HepG2 (cell line): ENCODE results near the gene NCKIPSD. TPM values are rescaled to one million over a fixed set of nuclear protein-coding genes. Genes with fewer than 3 reads are reported as not detected.
A peak's percentile ranks its signal among the peaks of the same experiment; 100 is the strongest.

Experiments
- ARHGAP35 ChIP-seq: sonication (generic); formaldehyde crosslinking; IDR thresholded peaks from 2 replicates; pipeline ENCODE4 v1.9.0; 2022; ENCODE audit warnings: mild to moderate bottlenecking, inconsistent platforms, moderate library complexity, missing genetic modification reagents, borderline replicate concordance
- DNMT1 ChIP-seq: sonication (generic); formaldehyde crosslinking; IDR thresholded peaks from 2 replicates; pipeline ENCODE4 v1.5.1; 2020; ENCODE audit warnings: mild to moderate bottlenecking, missing genetic modification reagents
- ESRRA ChIP-seq: sonication (generic); formaldehyde crosslinking; IDR thresholded peaks from 2 replicates; pipeline ENCODE4 v1.5.1; 2020; ENCODE audit warnings: mild to moderate bottlenecking, low read depth, missing genetic modification reagents
- FUBP1 ChIP-seq: sonication (generic); formaldehyde crosslinking; IDR thresholded peaks from 2 replicates; pipeline ENCODE4 v1.5.1; 2020; ENCODE audit warnings: missing genetic modification reagents, mild to moderate bottlenecking, borderline replicate concordance
- HOMEZ ChIP-seq: IDR thresholded peaks from 2 replicates; pipeline ENCODE4 v1.6.1; 2016; ENCODE audit warnings: low read depth
- HOXA3 ChIP-seq: sonication (generic); formaldehyde crosslinking; IDR thresholded peaks from 2 replicates; pipeline ENCODE4 v1.5.0; 2020; ENCODE audit warnings: missing genetic modification reagents
- ISL2 ChIP-seq: sonication (generic); formaldehyde crosslinking; IDR thresholded peaks from 2 replicates; pipeline ENCODE4 v1.5.0; 2020; ENCODE audit warnings: missing genetic modification reagents
- MAF1 ChIP-seq: sonication (generic); formaldehyde crosslinking; IDR thresholded peaks from 2 replicates; pipeline ENCODE4 v1.5.0; 2020; ENCODE audit warnings: missing genetic modification reagents, borderline replicate concordance
- MATR3 ChIP-seq: sonication (generic); formaldehyde crosslinking; IDR thresholded peaks from 2 replicates; pipeline ENCODE4 v1.4.0; 2020; ENCODE audit warnings: missing genetic modification reagents
- NFYC ChIP-seq: IDR thresholded peaks from 2 replicates; pipeline ENCODE4 v1.6.1; 2016; ENCODE audit warnings: missing genetic modification reagents, missing compliant biosample characterization
- NR2F6 ChIP-seq, 2 experiments: IDR thresholded peaks; 2 replicates each; pipeline ENCODE4 v1.6.1; 2016; ENCODE audit warnings: antibody characterized with exemption in 1 of 2, mild to moderate bottlenecking in 1 of 2
- RAD21 ChIP-seq: fragments of 450-650 bp; formaldehyde crosslinking; IDR thresholded peaks from 2 replicates; pipeline ENCODE4 v1.5.0; 2020; ENCODE audit warnings: mild to moderate bottlenecking
- REXO4 ChIP-seq: sonication (generic); formaldehyde crosslinking; IDR thresholded peaks from 2 replicates; pipeline ENCODE4 v1.8.0; 2022; ENCODE audit warnings: missing genetic modification reagents, mild to moderate bottlenecking, borderline replicate concordance
- SMYD3 ChIP-seq: sonication (generic); formaldehyde crosslinking; IDR thresholded peaks from 2 replicates; pipeline ENCODE4 v1.8.1; 2023; ENCODE audit warnings: mild to moderate bottlenecking, missing genetic modification reagents
- THAP8 ChIP-seq: sonication (generic); formaldehyde crosslinking; IDR thresholded peaks from 2 replicates; pipeline ENCODE4 v1.5.1; 2020; ENCODE audit warnings: missing genetic modification reagents, mild to moderate bottlenecking, borderline replicate concordance
- ZFP91 ChIP-seq: sonication (generic); formaldehyde crosslinking; IDR thresholded peaks from 2 replicates; pipeline ENCODE4 v1.9.0; 2022; ENCODE audit warnings: missing genetic modification reagents, mild to moderate bottlenecking, borderline replicate concordance
- ZNF138 ChIP-seq: sonication (generic); formaldehyde crosslinking; IDR thresholded peaks from 2 replicates; pipeline ENCODE4 v1.5.0; 2020; ENCODE audit warnings: mild to moderate bottlenecking, low read depth, missing genetic modification reagents
- ZNF225 ChIP-seq: sonication (generic); formaldehyde crosslinking; IDR thresholded peaks from 2 replicates; pipeline ENCODE4 v1.4.0; 2020; ENCODE audit warnings: mild to moderate bottlenecking, missing genetic modification reagents
- ZNF326 ChIP-seq: sonication (generic); formaldehyde crosslinking; IDR thresholded peaks from 2 replicates; pipeline ENCODE4 v1.4.0; 2020; ENCODE audit warnings: missing genetic modification reagents, borderline replicate concordance
- ZNF496 ChIP-seq: sonication (generic); formaldehyde crosslinking; IDR thresholded peaks from 2 replicates; pipeline ENCODE4 v1.8.1; 2023; ENCODE audit warnings: mild to moderate bottlenecking, moderate library complexity, missing genetic modification reagents; ENCODE audit not compliant: insufficient replicate concordance
- ZNF761 ChIP-seq: sonication (generic); formaldehyde crosslinking; conservative IDR thresholded peaks from 2 replicates; pipeline ENCODE4 v1.4.0; 2020; ENCODE audit warnings: mild to moderate bottlenecking, missing genetic modification reagents
- ZNF839 ChIP-seq: sonication (generic); formaldehyde crosslinking; IDR thresholded peaks from 2 replicates; pipeline ENCODE4 v1.4.0; 2020; ENCODE audit warnings: missing genetic modification reagents, mild to moderate bottlenecking, borderline replicate concordance
- polyA plus RNA-seq, 8 experiments: library from polyadenylated mRNA; depleted of rRNA in 3 of 8; stranded (reverse) in 7 of 8; unstranded in 1 of 8; fragments of >200 nt; fragmentation: Illumina TruSeq in 4 of 8; extraction: Trizol in 4 of 8; gene quantifications; 2 replicates each; pipeline versions ENCODE4 v1.2.1 to v1.2.3, GENCODE V29; 2011 to 2016; ENCODE audit warnings: low read depth in 4 of 8, missing spikeins in 1 of 8, mixed read lengths in 1 of 8; ENCODE audit not compliant: insufficient read depth in 1 of 8
- total RNA-seq, 5 experiments: library from RNA; depleted of rRNA; stranded (reverse); fragments of >200 nt; fragmentation: Illumina TruSeq; extraction: Trizol; gene quantifications; 2 replicates each; pipeline ENCODE4 v1.2.3, GENCODE V29; 2016; ENCODE audit warnings: low read depth in 1 of 5

Gene NCKIPSD
- total and polyA plus RNA-seq, 2 of the 13 experiments (the other 11 are each of a cell fraction or from before 2014, with no cell fraction given): 13.5 to 35.2 TPM

- TF ChIP-seq ZNF761 (CRISPR knock-in tag) (peak; percentile 100), RAD21 (CRISPR knock-in tag) (peak; percentile 51), SMYD3 (CRISPR knock-in tag) (peak; percentile 100), FUBP1 (CRISPR knock-in tag) (peak; percentile 87; the same call in 1 of the 2 replicates), ESRRA (CRISPR knock-in tag) (peak; percentile 97), ZNF326 (peak; percentile 99), HOXA3 (peak; percentile 99), ZNF225 (CRISPR knock-in tag) (peak; percentile 100), ARHGAP35 (CRISPR knock-in tag) (peak; percentile 100), NR2F6 (IDR thresholded peaks at IDR 0.05) (no peak), NR2F6 (CRISPR knock-in tag; IDR thresholded peaks at IDR 0.05) (peak; percentile 94), HOMEZ (CRISPR knock-in tag) (peak; percentile 99), MATR3 (CRISPR knock-in tag) (no peak), ZNF839 (CRISPR knock-in tag) (peak; percentile 100), NFYC (CRISPR knock-in tag) (peak; percentile 76), REXO4 (CRISPR knock-in tag) (peak; percentile 99), ZFP91 (peak; percentile 96), ZNF138 (CRISPR knock-in tag) (peak; percentile 100), ISL2 (CRISPR knock-in tag) (peak; percentile 99), THAP8 (CRISPR knock-in tag) (peak; percentile 100), MAF1 (peak; percentile 100), DNMT1 (peak; percentile 100), ZNF496 (CRISPR knock-in tag) (peak; percentile 90)
Measured at GRCh38 chr3:48661501-48662144, 24.1 kb downstream of the NCKIPSD start (continued).
